ENCODE data around the gene CRBN. TPM values are rescaled to one million over a fixed set of nuclear protein-coding genes. Genes with fewer than 3 reads are reported as not detected.

CRBN gene
- total and polyA plus RNA-seq, 2 donors (not counting 3 experiments of a cell fraction or from before 2014, with no cell fraction given) = 25.2 to 36.1 TPM

DNA sequence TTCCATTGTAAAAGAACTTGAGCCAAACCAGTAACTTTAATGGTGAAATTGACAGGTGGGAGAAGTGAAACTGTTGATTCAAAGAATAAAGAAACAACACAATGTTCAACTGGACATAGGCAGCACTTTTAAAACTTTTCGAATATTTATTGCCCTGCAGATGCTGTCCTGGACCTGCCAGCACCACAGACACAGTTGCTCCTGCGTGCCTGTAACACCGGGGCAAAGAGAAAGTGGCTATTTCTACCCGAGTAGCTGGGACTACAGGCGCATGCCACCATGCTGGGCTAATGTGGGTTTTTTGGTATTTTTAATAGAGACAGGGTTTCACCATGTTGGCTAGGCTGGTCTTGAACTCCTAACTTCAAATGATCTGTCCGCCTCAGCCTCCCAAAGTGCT is 76.7 kb downstream of the CRBN start:
- Histone ChIP-seq H3K9me3 (replicated peaks; ENCODE audit: control insufficient read depth, insufficient read depth, low read length) (no peaks in the 10 kb centered on the region), H3K9ac (replicated peaks; ENCODE audit: extremely low read depth, insufficient read depth, low read length) (no peak overlapping the region), H2AFZ (ENCODE audit: low read depth, low read length) (no peak overlapping the region), H3K36me3 (ENCODE audit: control insufficient read depth in 2 of 2, extremely low read depth in 1 of 2, insufficient read depth in 2 of 2, low read length in 2 of 2) (no peaks in the 10 kb centered on the region), H4K20me1 (replicated peaks; ENCODE audit: control insufficient read depth, extremely low read depth, insufficient read depth, low read length) (no peaks in the 10 kb centered on the region), H3K9me1 (replicated peaks; ENCODE audit: control insufficient read depth, extremely low read depth, insufficient read depth, low read length) (no peaks in the 10 kb centered on the region), H3K27ac (ENCODE audit: insufficient read depth, low read depth, low read length) (no peak overlapping the region), H3K4me3 (replicated peaks in 1 of 3; ENCODE audit: insufficient read depth in 1 of 3, low read depth in 1 of 3, low read length in 3 of 3) (no peak overlapping the region), H3K79me2 (ENCODE audit: control insufficient read depth, insufficient read depth, low read length) (no peaks in the 10 kb centered on the region), H3K27me3 (ENCODE audit: control insufficient read depth in 2 of 2, insufficient read depth in 2 of 2, low read length in 2 of 2) (no peaks in the 10 kb centered on the region), H3K4me2 (ENCODE audit: insufficient read depth, low read length) (no peak overlapping the region), H3K4me1 (ENCODE audit: control insufficient read depth, extremely low read depth, insufficient read depth, low read length) (no peaks in the 10 kb centered on the region)
- DNase-seq (ENCODE audit: low read depth, low spot score) = no peak
- intact Hi-C loops (cut with micrococcal nuclease) = no loop called here
- ChIA-PET CTCF (no interaction called here), POLR2A (no interaction called here)
- dilution Hi-C loops (cut with MboI; ENCODE audit: extremely low pct_ligation_motif_present, low sequenced_read_pairs) = no loop called here
- BruUV-seq (replicated peaks) = no TSS peak
- no peak for TF ChIP-seq JUN (IDR thresholded peaks at IDR 0.05; ENCODE audit: borderline replicate concordance, insufficient read depth, insufficient read length, low read depth)
- no peak for TF ChIP-seq POLR2A (IDR thresholded peaks at IDR 0.05; ENCODE audit: low read depth, low read length)
- TF ChIP-seq EZH2 (IDR thresholded peaks at IDR 0.05; ENCODE audit: borderline replicate concordance, low read depth, low read length, severe bottlenecking) = no peak
- TF ChIP-seq, protein P1, sequence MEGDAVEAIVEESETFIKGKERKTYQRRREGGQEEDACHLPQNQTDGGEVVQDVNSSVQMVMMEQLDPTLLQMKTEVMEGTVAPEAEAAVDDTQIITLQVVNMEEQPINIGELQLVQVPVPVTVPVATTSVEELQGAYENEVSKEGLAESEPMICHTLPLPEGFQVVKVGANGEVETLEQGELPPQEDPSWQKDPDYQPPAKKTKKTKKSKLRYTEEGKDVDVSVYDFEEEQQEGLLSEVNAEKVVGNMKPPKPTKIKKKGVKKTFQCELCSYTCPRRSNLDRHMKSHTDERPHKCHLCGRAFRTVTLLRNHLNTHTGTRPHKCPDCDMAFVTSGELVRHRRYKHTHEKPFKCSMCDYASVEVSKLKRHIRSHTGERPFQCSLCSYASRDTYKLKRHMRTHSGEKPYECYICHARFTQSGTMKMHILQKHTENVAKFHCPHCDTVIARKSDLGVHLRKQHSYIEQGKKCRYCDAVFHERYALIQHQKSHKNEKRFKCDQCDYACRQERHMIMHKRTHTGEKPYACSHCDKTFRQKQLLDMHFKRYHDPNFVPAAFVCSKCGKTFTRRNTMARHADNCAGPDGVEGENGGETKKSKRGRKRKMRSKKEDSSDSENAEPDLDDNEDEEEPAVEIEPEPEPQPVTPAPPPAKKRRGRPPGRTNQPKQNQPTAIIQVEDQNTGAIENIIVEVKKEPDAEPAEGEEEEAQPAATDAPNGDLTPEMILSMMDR (IDR thresholded peaks at IDR 0.05; ENCODE audit: extremely low read depth in 1 of 2, insufficient read depth in 1 of 2, low read depth in 1 of 2, low read length in 2 of 2) = no peak
- TF ChIP-seq GATA2 (IDR thresholded peaks at IDR 0.05; ENCODE audit: insufficient read depth, insufficient read length, low read depth, low read length) = no peak
- no peak for TF ChIP-seq MYC (IDR thresholded peaks at IDR 0.05; ENCODE audit: low read depth, low read length)
- TF ChIP-seq, protein P2, sequence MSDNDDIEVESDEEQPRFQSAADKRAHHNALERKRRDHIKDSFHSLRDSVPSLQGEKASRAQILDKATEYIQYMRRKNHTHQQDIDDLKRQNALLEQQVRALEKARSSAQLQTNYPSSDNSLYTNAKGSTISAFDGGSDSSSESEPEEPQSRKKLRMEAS (IDR thresholded peaks at IDR 0.05; ENCODE audit: insufficient read depth, insufficient read length) = no peak
- no peak for TF ChIP-seq FOS (IDR thresholded peaks at IDR 0.05; ENCODE audit: borderline replicate concordance, insufficient read depth, low read length)
- no peak for TF ChIP-seq POLR2AphosphoS5 (IDR thresholded peaks at IDR 0.05; ENCODE audit: insufficient read depth, low read depth, low read length)
- FAIRE-seq = no peak
